SKM-1 (cell line): ENCODE data around the gene KCTD16.

ENCODE experiments used
- DNase-seq: peaks from one replicate; lab custom pipeline; 2025; ENCODE audit not compliant: unreplicated experiment; lab: John Stamatoyannopoulos, UW

Gene KCTD16

GRCh38 chr5:144329681-144330080 lies 159.0 kb downstream of the KCTD16 start:
- DNase-seq, result no peak

- no peak for DNase-seq
Observed at GRCh38 chr5:144331361-144331760, 160.7 kb downstream of the KCTD16 start.

- DNase-seq, result no peak
Observed at GRCh38 chr5:144332265-144332664, 161.6 kb downstream of the KCTD16 start.

GRCh38 chr5:144333336-144333920 lies 162.8 kb downstream of the KCTD16 start:
- DNase-seq, result no peak

- no peak for DNase-seq
Observed at GRCh38 chr5:144335561-144335960, 164.9 kb downstream of the KCTD16 start.

GRCh38 chr5:144336191-144336961 lies 165.7 kb downstream of the KCTD16 start:
- DNase-seq, result no peak

- DNase-seq, result no peak
Observed at GRCh38 chr5:144352330-144352729, 181.7 kb downstream of the KCTD16 start.

- DNase-seq, result no peak
Observed at GRCh38 chr5:144352732-144353317, 182.2 kb downstream of the KCTD16 start.

GRCh38 chr5:144356489-144356888 lies 185.8 kb downstream of the KCTD16 start:
- no peak for DNase-seq

GRCh38 chr5:144361406-144361805 lies 190.7 kb downstream of the KCTD16 start:
- DNase-seq, result no peak

- no peak for DNase-seq
Observed at GRCh38 chr5:144365885-144366284, 195.2 kb downstream of the KCTD16 start.

GRCh38 chr5:144367991-144368390 lies 197.3 kb downstream of the KCTD16 start:
- no peak for DNase-seq

GRCh38 chr5:144368556-144368955 lies 197.9 kb downstream of the KCTD16 start:
- no peak for DNase-seq

GRCh38 chr5:144369006-144369405 lies 198.3 kb downstream of the KCTD16 start:
- DNase-seq, result no peak

- no peak for DNase-seq
Observed at GRCh38 chr5:144370273-144370672, 199.6 kb downstream of the KCTD16 start.

- no peak for DNase-seq
Observed at GRCh38 chr5:144374637-144375036, 204.0 kb downstream of the KCTD16 start.

GRCh38 chr5:144377207-144377606 lies 206.5 kb downstream of the KCTD16 start:
- no peak for DNase-seq

GRCh38 chr5:144378681-144379080 lies 208.0 kb downstream of the KCTD16 start:
- DNase-seq, result no peak

GRCh38 chr5:144385597-144385996 lies 214.9 kb downstream of the KCTD16 start:
- no peak for DNase-seq

- no peak for DNase-seq
Observed at GRCh38 chr5:144386315-144386714, 215.6 kb downstream of the KCTD16 start.

GRCh38 chr5:144390133-144390532 lies 219.5 kb downstream of the KCTD16 start:
- DNase-seq, result no peak

GRCh38 chr5:144391044-144391443 lies 220.4 kb downstream of the KCTD16 start:
- DNase-seq, result no peak
